WTC11 (cell line): ENCODE measurements around the gene STK11. TPM values are rescaled to one million over a fixed set of nuclear protein-coding genes. Genes with fewer than 3 reads are reported as not detected.

Experiments used
- CDX4 ChIP-seq: fragments of 250-450 bp; sonication (Bioruptor Pico); IDR thresholded peaks from 2 replicates; pipeline ENCODE4 v1.9.0; 2021; ENCODE audit warnings: moderate library complexity, mild to moderate bottlenecking, inconsistent platforms, borderline replicate concordance
- ESRRA ChIP-seq: sonication (generic); formaldehyde crosslinking; IDR thresholded peaks from 2 replicates; pipeline ENCODE4 v1.8.1; 2022; ENCODE audit warnings: mild to moderate bottlenecking, missing genetic modification reagents, borderline replicate concordance
- ETV6 ChIP-seq: sonication (generic); formaldehyde crosslinking; IDR thresholded peaks from 2 replicates; pipeline ENCODE4 v1.8.1; 2022; ENCODE audit warnings: mild to moderate bottlenecking, missing genetic modification reagents
- HMGXB4 ChIP-seq: sonication (generic); formaldehyde crosslinking; IDR thresholded peaks from 2 replicates; pipeline ENCODE4 v1.8.1; 2023; ENCODE audit warnings: mild to moderate bottlenecking, moderate library complexity, missing genetic modification reagents
- JUN ChIP-seq: sonication (generic); formaldehyde crosslinking; IDR thresholded peaks from 2 replicates; pipeline ENCODE4 v1.8.0; 2023; ENCODE audit warnings: mild to moderate bottlenecking, missing genetic modification reagents
- PRDM15 ChIP-seq: sonication (generic); formaldehyde crosslinking; IDR thresholded peaks from 2 replicates; pipeline ENCODE4 v1.8.0; 2022; ENCODE audit warnings: missing genetic modification reagents
- SOX15 ChIP-seq: fragments of 250-450 bp; sonication (Bioruptor Pico); IDR thresholded peaks from 2 replicates; pipeline ENCODE4 v1.9.0; 2021; ENCODE audit warnings: mild to moderate bottlenecking
- USF2 ChIP-seq: sonication (generic); formaldehyde crosslinking; IDR thresholded peaks from 2 replicates; pipeline ENCODE4 v1.8.1; 2023; ENCODE audit warnings: mild to moderate bottlenecking, missing genetic modification reagents, moderate library complexity
- ZNF396 ChIP-seq: fragments of 250-450 bp; sonication (Bioruptor Pico); IDR thresholded peaks from 2 replicates; pipeline ENCODE4 v1.8.0; 2021; ENCODE audit warnings: mild to moderate bottlenecking, moderate library complexity, borderline replicate concordance
- ZNF532 ChIP-seq: fragments of 250-450 bp; sonication (Bioruptor Pico); IDR thresholded peaks from 2 replicates; pipeline ENCODE4 v1.9.0; 2021; ENCODE audit warnings: mild to moderate bottlenecking, borderline replicate concordance
- ZNF671 ChIP-seq: fragments of 250-450 bp; sonication (Bioruptor Pico); IDR thresholded peaks from 2 replicates; pipeline ENCODE4 v1.8.0; 2021; ENCODE audit warnings: mild to moderate bottlenecking
- total RNA-seq: library from RNA; stranded (reverse); gene quantifications from 3 replicates; pipeline ENCODE4 v1.2.3, GENCODE V29; 2021

STK11 gene
- total RNA-seq, 1 experiment from 2014 or later: 112 TPM

- TF ChIP-seq ZNF532 (no peak), ETV6 (CRISPR knock-in tag) (no peak), ESRRA (CRISPR knock-in tag) (no peak), CDX4 (CRISPR knock-in tag) (no peak), HMGXB4 (CRISPR knock-in tag) (no peak), ZNF671 (CRISPR knock-in tag) (no peak), PRDM15 (CRISPR knock-in tag) (no peak), JUN (no peak), SOX15 (CRISPR knock-in tag) (no peak), USF2 (CRISPR knock-in tag) (no peak), ZNF396 (CRISPR knock-in tag) (no peak)
Observed at GRCh38 chr19:1277061-1277460, 71.5 kb downstream of the STK11 start (continued).

Other genes with a start within 250 kb of the STK11 start
- gene WDR18, start 221.4 kb upstream of the STK11 start, total RNA-seq: 140 to 147 TPM (median 146 TPM) in 3 replicates
- 1.9 to 2.5 TPM (median 2.4 TPM) in 3 replicates for gene GRIN3B, start 205.4 kb upstream of the STK11 start, total RNA-seq
- gene TMEM259, start 184.7 kb upstream of the STK11 start, total RNA-seq: 176 to 202 TPM (median 191 TPM) in 3 replicates
- not detected in 3 replicates for gene RNU6-2, start 184.3 kb upstream of the STK11 start, total RNA-seq
- gene CNN2, start 179.2 kb upstream of the STK11 start, total RNA-seq: 387 to 391 TPM (median 390 TPM) in 3 replicates
- gene ABCA7, start 165.7 kb upstream of the STK11 start, total RNA-seq: 40.3 to 45.0 TPM (median 41.3 TPM) in 3 replicates
- 40.9 to 46.4 TPM (median 44.1 TPM) in 3 replicates for gene ARHGAP45, start 138.6 kb upstream of the STK11 start, total RNA-seq
- 275 to 291 TPM (median 287 TPM) in 3 replicates for gene POLR2E, start 110.4 kb upstream of the STK11 start, total RNA-seq
- gene GPX4, start 101.8 kb upstream of the STK11 start, total RNA-seq: 363 to 377 TPM (median 368 TPM) in 3 replicates
- gene SBNO2, start 31.5 kb upstream of the STK11 start, total RNA-seq: 40.7 to 57.3 TPM (median 48.0 TPM) in 3 replicates
- gene CBARP, start 32.2 kb downstream of the STK11 start, total RNA-seq: 21.9 to 23.6 TPM (median 23.4 TPM) in 3 replicates
- 262 to 277 TPM (median 270 TPM) in 3 replicates for gene ATP5F1D, start 36.0 kb downstream of the STK11 start, total RNA-seq
- 189 to 190 TPM (median 189 TPM) in 3 replicates for gene MIDN, start 42.8 kb downstream of the STK11 start, total RNA-seq
- 256 to 298 TPM (median 256 TPM) in 3 replicates for gene CIRBP, start 63.6 kb downstream of the STK11 start, total RNA-seq
- 59.4 to 65.9 TPM (median 65.7 TPM) in 3 replicates for gene FAM174C, start 69.8 kb downstream of the STK11 start, total RNA-seq
- gene EFNA2, start 80.1 kb downstream of the STK11 start, total RNA-seq: 11.4 to 14.2 TPM (median 12.6 TPM) in 3 replicates
- gene NDUFS7, start 178.1 kb downstream of the STK11 start, total RNA-seq: 136 to 149 TPM (median 139 TPM) in 3 replicates
- 27.7 to 33.6 TPM (median 28.9 TPM) in 3 replicates for gene GAMT, start 195.8 kb downstream of the STK11 start, total RNA-seq
- 338 to 360 TPM (median 339 TPM) in 3 replicates for gene DAZAP1, start 201.8 kb downstream of the STK11 start, total RNA-seq
- gene RPS15, start 232.6 kb downstream of the STK11 start, total RNA-seq: 1,932 to 2,169 TPM (median 2,158 TPM) in 3 replicates
- gene APC2, start 244.3 kb downstream of the STK11 start, total RNA-seq: 1.0 to 1.4 TPM (median 1.1 TPM) in 3 replicates